Heart left ventricle (tissue), 13 donors: ENCODE results near the gene MASTL.

ENCODE experiments used
- POLR2A ChIP-seq, 2 donors: fragments of 450-650 bp; IDR thresholded peaks; one replicate each; pipeline ENCODE4 v1.6.1; 2017; ENCODE audit warnings: antibody characterized with exemption in 2 of 2, mild to moderate bottlenecking in 2 of 2, moderate library complexity in 2 of 2
- TF ChIP-seq, protein P1 (sequence below), 12 donors: fragments of 200-600 bp; sonication (generic) in 4 of 12; IDR thresholded peaks; one replicate each; pipeline versions ENCODE4 v1.5.0 to v1.8.0; 2018 to 2022; ENCODE audit warnings: antibody characterized with exemption in 12 of 12, mild to moderate bottlenecking in 5 of 12
- donor health status: ischemic (EF 13 %, LVEDD 7.1; RV severe dilation, severe dysfunction).
- donor health status: DM: no; HTN: yes; CAD: no.
- donor health status: DM: no; HTN: no; CAD: no.
- donor health status: ischemic (EF 25% LVEDD 6.9; RV normal size, moderate dysfunction).
- donor health status: ischemic (EF 25% LVEDD 5.7; RV mildly dilated, moderate dysfunction).
- donor health status: ischemic (EF 35%, LVEDD 5.7; RV mildly dilated, moderate dysfunction).
- donor health status: nonischemic (EF 11% LVEDD 7.7; RV severe dilation, severe dysfunction).
- donor health status: DM: yes; HTN: yes; CAD: no.
- donor health status: PGD.
- donor health status: ischemic (EF 29% LVEDD 5.4; RV normal size, mild dysfunction).
- donor health status: nonischemic (EF 23%, LVEDD 6.1; RV moderate dilation, normal function).

DNA sequence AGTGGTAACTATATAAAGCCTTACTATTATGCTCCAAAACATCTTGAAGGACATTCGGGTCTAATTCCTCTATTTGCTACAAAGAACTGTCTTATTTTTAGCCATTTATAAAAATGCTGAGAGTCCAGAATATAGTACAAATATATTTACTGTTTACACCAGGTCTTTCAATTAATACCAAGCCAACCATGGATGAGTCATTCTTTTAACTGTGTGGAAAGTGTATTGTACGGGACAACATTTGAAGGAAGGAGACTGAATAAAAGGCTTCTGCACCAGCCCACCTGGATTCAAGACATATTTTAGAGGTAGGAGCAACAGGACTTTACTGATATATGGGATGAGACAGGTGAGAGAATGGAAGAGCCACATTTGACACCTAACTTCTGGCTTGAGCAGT lies 35.4 kb downstream of the MASTL start:
- no peak for TF ChIP-seq POLR2A (IDR thresholded peaks at IDR 0.05)
- TF ChIP-seq, protein P1, sequence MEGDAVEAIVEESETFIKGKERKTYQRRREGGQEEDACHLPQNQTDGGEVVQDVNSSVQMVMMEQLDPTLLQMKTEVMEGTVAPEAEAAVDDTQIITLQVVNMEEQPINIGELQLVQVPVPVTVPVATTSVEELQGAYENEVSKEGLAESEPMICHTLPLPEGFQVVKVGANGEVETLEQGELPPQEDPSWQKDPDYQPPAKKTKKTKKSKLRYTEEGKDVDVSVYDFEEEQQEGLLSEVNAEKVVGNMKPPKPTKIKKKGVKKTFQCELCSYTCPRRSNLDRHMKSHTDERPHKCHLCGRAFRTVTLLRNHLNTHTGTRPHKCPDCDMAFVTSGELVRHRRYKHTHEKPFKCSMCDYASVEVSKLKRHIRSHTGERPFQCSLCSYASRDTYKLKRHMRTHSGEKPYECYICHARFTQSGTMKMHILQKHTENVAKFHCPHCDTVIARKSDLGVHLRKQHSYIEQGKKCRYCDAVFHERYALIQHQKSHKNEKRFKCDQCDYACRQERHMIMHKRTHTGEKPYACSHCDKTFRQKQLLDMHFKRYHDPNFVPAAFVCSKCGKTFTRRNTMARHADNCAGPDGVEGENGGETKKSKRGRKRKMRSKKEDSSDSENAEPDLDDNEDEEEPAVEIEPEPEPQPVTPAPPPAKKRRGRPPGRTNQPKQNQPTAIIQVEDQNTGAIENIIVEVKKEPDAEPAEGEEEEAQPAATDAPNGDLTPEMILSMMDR (IDR thresholded peaks at IDR 0.05) = no peak
